Measurements from ENCODE around the gene PTPRM.

PTPRM gene

DNA sequence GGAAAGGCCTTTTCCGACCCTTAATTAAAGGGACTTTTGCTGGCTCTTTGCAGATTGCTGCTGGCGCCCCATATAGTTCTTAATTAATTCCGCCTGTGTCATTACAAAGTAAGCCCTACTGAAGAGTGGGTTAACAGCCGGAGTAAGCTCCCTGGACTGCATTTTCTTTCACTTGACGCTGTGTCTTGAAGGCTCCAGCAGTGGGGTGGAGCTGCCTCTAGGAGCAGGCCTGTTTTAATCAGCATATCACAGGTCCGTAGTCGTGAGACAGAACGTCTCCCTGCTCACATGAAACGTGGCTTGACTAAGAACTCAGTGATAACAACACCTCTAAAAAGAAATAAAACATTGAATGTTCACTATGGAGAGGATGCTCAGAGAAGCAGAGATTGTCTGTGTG is 712.2 kb downstream of the PTPRM start:
- POLR2A ChIA-PET: no interaction called here
- Histone ChIP-seq H3K4me3 (ENCODE audit: low read depth, low read length) (no peak overlapping the region), H3K9me3 (ENCODE audit: control insufficient read depth, insufficient read depth, low read depth, low read length) (no peaks in the 10 kb centered on the region), H3K4me1 (ENCODE audit: control insufficient read depth, insufficient read depth, low read length) (no peaks in the 10 kb centered on the region), H3K36me3 (ENCODE audit: control insufficient read depth in 2 of 2, insufficient read depth in 1 of 2, low read length in 2 of 2) (no peaks in the 10 kb centered on the region), H3K27ac (ENCODE audit: extremely low read depth, low read depth, low read length) (no peak overlapping the region)
- TF ChIP-seq ZNF184 (tag by site-specific recombination; IDR thresholded peaks at IDR 0.05) (no peak), ZNF146 (tag by site-specific recombination; IDR thresholded peaks at IDR 0.05) (no peak), GFI1B (tag by site-specific recombination; IDR thresholded peaks at IDR 0.05) (no peak), ZFP41 (tag by site-specific recombination; IDR thresholded peaks at IDR 0.05; ENCODE audit: borderline replicate concordance) (no peak), FEZF1 (tag by site-specific recombination; IDR thresholded peaks at IDR 0.05) (no peak), ZNF514 (tag by site-specific recombination; IDR thresholded peaks at IDR 0.05) (no peak), ZNF433 (tag by site-specific recombination; IDR thresholded peaks at IDR 0.05; ENCODE audit: low read depth) (no peak), PRDM1 (tag by site-specific recombination; IDR thresholded peaks at IDR 0.05) (no peak)
- CTCF ChIA-PET: no interaction called here

DNA sequence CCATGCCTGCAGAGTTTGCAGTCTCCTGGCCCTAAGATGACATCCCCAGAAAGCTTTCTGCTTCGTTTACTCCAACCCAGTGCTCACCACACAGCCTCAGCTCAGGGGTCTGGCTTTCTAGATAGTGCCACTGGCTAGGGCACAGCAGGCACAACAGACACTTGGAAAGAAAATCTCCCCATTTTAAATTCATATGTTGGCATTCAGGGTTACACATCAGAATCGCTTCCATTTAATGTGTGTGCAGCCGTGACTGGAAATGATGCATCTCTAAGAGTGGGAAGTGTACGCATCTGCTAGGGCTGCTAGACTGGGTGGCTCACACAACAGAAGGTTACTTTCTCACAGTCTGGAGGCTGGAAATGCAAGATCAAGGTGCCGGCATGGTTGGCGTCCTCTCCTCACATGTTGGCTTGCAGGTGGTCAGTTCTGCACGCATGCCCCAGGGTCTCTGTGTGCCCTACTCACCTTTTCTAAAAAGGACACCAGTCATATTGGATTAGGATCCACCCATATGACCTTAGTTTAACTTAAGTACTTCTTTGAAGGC is 712.7 kb downstream of the PTPRM start:
- POLR2A ChIA-PET: no interaction called here
- CTCF ChIA-PET: no interaction called here
- no peak for TF ChIP-seq HOXD13 (CRISPR knock-in tag; IDR thresholded peaks at IDR 0.05; ENCODE audit: borderline replicate concordance)
- TF ChIP-seq ZNF266 (tag by site-specific recombination; IDR thresholded peaks at IDR 0.05; ENCODE audit: low read depth): no peak
- TF ChIP-seq MYNN (tag by site-specific recombination; IDR thresholded peaks at IDR 0.05; ENCODE audit: borderline replicate concordance): no peak
- TF ChIP-seq ZNF121 (tag by site-specific recombination; IDR thresholded peaks at IDR 0.05): no peak
- TF ChIP-seq, protein P1, sequence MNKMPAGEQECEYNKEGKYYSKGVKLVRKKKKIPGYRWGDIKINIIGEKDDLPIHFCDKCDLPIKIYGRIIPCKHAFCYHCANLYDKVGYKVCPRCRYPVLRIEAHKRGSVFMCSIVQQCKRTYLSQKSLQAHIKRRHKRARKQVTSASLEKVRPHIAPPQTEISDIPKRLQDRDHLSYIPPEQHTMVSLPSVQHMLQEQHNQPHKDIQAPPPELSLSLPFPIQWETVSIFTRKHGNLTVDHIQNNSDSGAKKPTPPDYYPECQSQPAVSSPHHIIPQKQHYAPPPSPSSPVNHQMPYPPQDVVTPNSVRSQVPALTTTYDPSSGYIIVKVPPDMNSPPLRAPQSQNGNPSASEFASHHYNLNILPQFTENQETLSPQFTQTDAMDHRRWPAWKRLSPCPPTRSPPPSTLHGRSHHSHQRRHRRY (tag by site-specific recombination; IDR thresholded peaks at IDR 0.05): no peak
- no peak for TF ChIP-seq ZNF670 (tag by site-specific recombination; IDR thresholded peaks at IDR 0.05; ENCODE audit: low read depth)
- TF ChIP-seq, protein P2, sequence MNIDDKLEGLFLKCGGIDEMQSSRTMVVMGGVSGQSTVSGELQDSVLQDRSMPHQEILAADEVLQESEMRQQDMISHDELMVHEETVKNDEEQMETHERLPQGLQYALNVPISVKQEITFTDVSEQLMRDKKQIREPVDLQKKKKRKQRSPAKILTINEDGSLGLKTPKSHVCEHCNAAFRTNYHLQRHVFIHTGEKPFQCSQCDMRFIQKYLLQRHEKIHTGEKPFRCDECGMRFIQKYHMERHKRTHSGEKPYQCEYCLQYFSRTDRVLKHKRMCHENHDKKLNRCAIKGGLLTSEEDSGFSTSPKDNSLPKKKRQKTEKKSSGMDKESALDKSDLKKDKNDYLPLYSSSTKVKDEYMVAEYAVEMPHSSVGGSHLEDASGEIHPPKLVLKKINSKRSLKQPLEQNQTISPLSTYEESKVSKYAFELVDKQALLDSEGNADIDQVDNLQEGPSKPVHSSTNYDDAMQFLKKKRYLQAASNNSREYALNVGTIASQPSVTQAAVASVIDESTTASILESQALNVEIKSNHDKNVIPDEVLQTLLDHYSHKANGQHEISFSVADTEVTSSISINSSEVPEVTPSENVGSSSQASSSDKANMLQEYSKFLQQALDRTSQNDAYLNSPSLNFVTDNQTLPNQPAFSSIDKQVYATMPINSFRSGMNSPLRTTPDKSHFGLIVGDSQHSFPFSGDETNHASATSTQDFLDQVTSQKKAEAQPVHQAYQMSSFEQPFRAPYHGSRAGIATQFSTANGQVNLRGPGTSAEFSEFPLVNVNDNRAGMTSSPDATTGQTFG (tag by site-specific recombination; IDR thresholded peaks at IDR 0.05; ENCODE audit: borderline replicate concordance): no peak
- TF ChIP-seq, protein P3, sequence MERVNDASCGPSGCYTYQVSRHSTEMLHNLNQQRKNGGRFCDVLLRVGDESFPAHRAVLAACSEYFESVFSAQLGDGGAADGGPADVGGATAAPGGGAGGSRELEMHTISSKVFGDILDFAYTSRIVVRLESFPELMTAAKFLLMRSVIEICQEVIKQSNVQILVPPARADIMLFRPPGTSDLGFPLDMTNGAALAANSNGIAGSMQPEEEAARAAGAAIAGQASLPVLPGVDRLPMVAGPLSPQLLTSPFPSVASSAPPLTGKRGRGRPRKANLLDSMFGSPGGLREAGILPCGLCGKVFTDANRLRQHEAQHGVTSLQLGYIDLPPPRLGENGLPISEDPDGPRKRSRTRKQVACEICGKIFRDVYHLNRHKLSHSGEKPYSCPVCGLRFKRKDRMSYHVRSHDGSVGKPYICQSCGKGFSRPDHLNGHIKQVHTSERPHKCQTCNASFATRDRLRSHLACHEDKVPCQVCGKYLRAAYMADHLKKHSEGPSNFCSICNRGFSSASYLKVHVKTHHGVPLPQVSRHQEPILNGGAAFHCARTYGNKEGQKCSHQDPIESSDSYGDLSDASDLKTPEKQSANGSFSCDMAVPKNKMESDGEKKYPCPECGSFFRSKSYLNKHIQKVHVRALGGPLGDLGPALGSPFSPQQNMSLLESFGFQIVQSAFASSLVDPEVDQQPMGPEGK (tag by site-specific recombination; IDR thresholded peaks at IDR 0.05): no peak
- TF ChIP-seq KLF9 (tag by site-specific recombination; IDR thresholded peaks at IDR 0.05; ENCODE audit: low read depth): no peak
- no peak for TF ChIP-seq ZNF624 (tag by site-specific recombination; IDR thresholded peaks at IDR 0.05)
- TF ChIP-seq ZNF239 (tag by site-specific recombination; IDR thresholded peaks at IDR 0.05): no peak
- TF ChIP-seq, protein P4, sequence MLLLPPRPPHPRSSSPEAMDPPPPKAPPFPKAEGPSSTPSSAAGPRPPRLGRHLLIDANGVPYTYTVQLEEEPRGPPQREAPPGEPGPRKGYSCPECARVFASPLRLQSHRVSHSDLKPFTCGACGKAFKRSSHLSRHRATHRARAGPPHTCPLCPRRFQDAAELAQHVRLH (tag by site-specific recombination; IDR thresholded peaks at IDR 0.05): no peak
- Histone ChIP-seq H3K9me3 (ENCODE audit: control insufficient read depth, insufficient read depth, low read depth, low read length) (no peaks in the 10 kb centered on the region), H3K4me3 (ENCODE audit: low read depth, low read length) (no peak overlapping the region), H3K36me3 (ENCODE audit: control insufficient read depth in 2 of 2, insufficient read depth in 1 of 2, low read length in 2 of 2) (no peaks in the 10 kb centered on the region), H3K4me1 (ENCODE audit: control insufficient read depth, insufficient read depth, low read length) (no peaks in the 10 kb centered on the region), H3K27ac (ENCODE audit: extremely low read depth, low read depth, low read length) (no peak overlapping the region)

All from HEK293 (cell line).